ENCODE results near the gene TBXAS1. TPM values are rescaled to one million over a fixed set of nuclear protein-coding genes. Genes with fewer than 3 reads are reported as not detected.

The TBXAS1 gene
- total and polyA plus RNA-seq, 2 of the 8 experiments (the other 6 are each of a cell fraction or from before 2014, with no cell fraction given), result 0.86 to 2.1 TPM

DNA sequence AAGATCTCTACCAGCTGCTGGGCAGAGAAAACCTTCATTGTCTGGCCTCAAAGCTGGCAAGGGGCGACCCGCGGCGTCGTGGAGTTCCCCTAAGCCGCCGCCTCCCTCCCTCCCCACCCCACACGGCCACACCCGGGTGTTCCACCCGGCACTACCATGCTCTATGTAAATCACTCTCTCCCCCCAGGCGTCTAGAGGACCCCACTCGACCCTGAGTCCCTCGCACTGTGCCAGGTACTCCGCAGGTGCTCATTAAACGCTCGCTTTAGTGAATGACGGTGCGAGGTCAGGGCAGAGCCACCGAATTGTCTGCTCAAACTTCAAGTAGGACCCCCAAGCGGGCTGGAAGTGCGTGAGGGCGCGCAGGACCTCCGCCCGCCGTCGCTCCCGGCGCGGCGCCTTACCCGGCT is 233.1 kb downstream of the TBXAS1 start:
- H3K27ac ChIP-seq (ENCODE audit: low read depth, low read length), result no peak overlapping the region
- CTCF ChIA-PET (ENCODE audit: partially characterized antibody), result interaction anchor here (1.3 kb wide), 1 partner anchor 17 kb away, joined by 4 read pairs; no protein-coding TSS in a partner anchor

More for the DNA sequence above, 233.1 kb downstream of the TBXAS1 start:
- Histone ChIP-seq H2BK12ac (ENCODE audit: low read depth, low read length) (no peak overlapping the region), H3K4me2 (ENCODE audit: insufficient read depth in 1 of 2, low read depth in 2 of 2, low read length in 2 of 2) (peak overlapping the region; percentile 68 to 77), H3K79me1 (ENCODE audit: low read depth, low read length) (no peaks in the 10 kb centered on the region), H3K23ac (ENCODE audit: insufficient read length) (no peak overlapping the region), H3K9ac (replicated peaks in 1 of 4; ENCODE audit: extremely low read depth in 1 of 4, low read depth in 3 of 4, low read length in 3 of 4) (peak overlapping the region in 2 of 4 experiments; percentile 54 to 76; a peak in 4 of 7 replicates), H2AFZ (ENCODE audit: low read length) (no peak overlapping the region), H2BK15ac (ENCODE audit: low read length) (no peak overlapping the region), H4K20me1 (replicated peaks in 1 of 2; ENCODE audit: control insufficient read depth in 1 of 2, insufficient read depth in 2 of 2, low read length in 2 of 2) (no peaks in the 10 kb centered on the region), H2BK20ac (ENCODE audit: low read length) (no peak overlapping the region), H3K79me2 (ENCODE audit: control insufficient read depth in 1 of 2, insufficient read depth in 2 of 2, low read length in 2 of 2) (no peaks in the 10 kb centered on the region), H3K23me2 (ENCODE audit: low read depth, low read length) (peaks cover 5% of the 10 kb centered on the region; the same call in 1 of the 2 replicates), H4K91ac (replicated peaks; ENCODE audit: insufficient read length, low read length) (no peak overlapping the region), H3K36me3 (ENCODE audit: control insufficient read depth in 2 of 4, insufficient read depth in 4 of 4, low read length in 3 of 4) (no peaks in the 10 kb centered on the region), H3K14ac (ENCODE audit: insufficient read length) (no peak overlapping the region), H3K4ac (replicated peaks; ENCODE audit: insufficient read length, low read depth, low read length) (peak overlapping the region; percentile 41), H3K56ac (replicated peaks; ENCODE audit: insufficient read length, low read depth, low read length) (no peak overlapping the region), H2AK5ac (ENCODE audit: low read depth, low read length) (no peak overlapping the region), H2BK120ac (replicated peaks; ENCODE audit: low read depth, low read length) (no peak overlapping the region), H4K5ac (ENCODE audit: insufficient read length, low read depth, low read length) (no peak overlapping the region), H3K4me3 (ENCODE audit: extremely low read depth in 1 of 4, insufficient read depth in 2 of 4, low read depth in 3 of 4, low read length in 4 of 4) (peak overlapping the region; percentile 53 to 66 (median 62)), H3K18ac (ENCODE audit: extremely low read depth, low read length) (no peak overlapping the region), H2BK5ac (ENCODE audit: low read depth, low read length) (no peak overlapping the region), H4K8ac (ENCODE audit: extremely low read depth, insufficient read depth, low read length) (peak overlapping the region; percentile 98), H3K4me1 (replicated peaks in 1 of 4; ENCODE audit: control insufficient read depth in 3 of 4, insufficient read depth in 4 of 4, low read length in 3 of 4) (peaks cover 0 to 2% (median 0%) of the 10 kb centered on the region in 4 experiments; a peak in 2 of 7 replicates), H3K27me3 (replicated peaks in 1 of 4; ENCODE audit: control insufficient read depth in 3 of 4, extremely low read depth in 1 of 4, insufficient read depth in 3 of 4, low read length in 3 of 4) (peaks cover 0 to 29% (median 24%) of the 10 kb centered on the region in 4 experiments; a peak in 6 of 7 replicates), H3K9me3 (ENCODE audit: insufficient read depth in 2 of 2, low read depth in 1 of 2, low read length in 1 of 2) (no peaks in the 10 kb centered on the region)
- DNase-seq (ENCODE audit: low read depth in 1 of 2, low spot score in 2 of 2) (peak in 1 of 2 experiments; percentile 51), FAIRE-seq (no peak)
- POLR2A ChIA-PET (ENCODE audit: partially characterized antibody), result interaction anchor here (0.6 to 1.0 kb wide), 2 partner anchors 17 to 20 kb away, joined by 4 read pairs; no protein-coding TSS in a partner anchor
- TF ChIP-seq, protein P1, sequence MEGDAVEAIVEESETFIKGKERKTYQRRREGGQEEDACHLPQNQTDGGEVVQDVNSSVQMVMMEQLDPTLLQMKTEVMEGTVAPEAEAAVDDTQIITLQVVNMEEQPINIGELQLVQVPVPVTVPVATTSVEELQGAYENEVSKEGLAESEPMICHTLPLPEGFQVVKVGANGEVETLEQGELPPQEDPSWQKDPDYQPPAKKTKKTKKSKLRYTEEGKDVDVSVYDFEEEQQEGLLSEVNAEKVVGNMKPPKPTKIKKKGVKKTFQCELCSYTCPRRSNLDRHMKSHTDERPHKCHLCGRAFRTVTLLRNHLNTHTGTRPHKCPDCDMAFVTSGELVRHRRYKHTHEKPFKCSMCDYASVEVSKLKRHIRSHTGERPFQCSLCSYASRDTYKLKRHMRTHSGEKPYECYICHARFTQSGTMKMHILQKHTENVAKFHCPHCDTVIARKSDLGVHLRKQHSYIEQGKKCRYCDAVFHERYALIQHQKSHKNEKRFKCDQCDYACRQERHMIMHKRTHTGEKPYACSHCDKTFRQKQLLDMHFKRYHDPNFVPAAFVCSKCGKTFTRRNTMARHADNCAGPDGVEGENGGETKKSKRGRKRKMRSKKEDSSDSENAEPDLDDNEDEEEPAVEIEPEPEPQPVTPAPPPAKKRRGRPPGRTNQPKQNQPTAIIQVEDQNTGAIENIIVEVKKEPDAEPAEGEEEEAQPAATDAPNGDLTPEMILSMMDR (IDR thresholded peaks at IDR 0.05; ENCODE audit: control extremely low read depth in 1 of 3, insufficient read depth in 1 of 3, low read depth in 1 of 3, low read length in 3 of 3), result no peak
- TF ChIP-seq TAF7 (optimal IDR thresholded peaks at IDR 0.05; ENCODE audit: borderline replicate concordance, low read depth, low read length), result no peak
- TF ChIP-seq, protein P2, sequence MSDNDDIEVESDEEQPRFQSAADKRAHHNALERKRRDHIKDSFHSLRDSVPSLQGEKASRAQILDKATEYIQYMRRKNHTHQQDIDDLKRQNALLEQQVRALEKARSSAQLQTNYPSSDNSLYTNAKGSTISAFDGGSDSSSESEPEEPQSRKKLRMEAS (IDR thresholded peaks at IDR 0.05), result 0 out of 2 replicates have a peak, but pooled peaks have one; percentile 34
- TF ChIP-seq EZH2 (IDR thresholded peaks at IDR 0.05; ENCODE audit: low read depth, low read length, severe bottlenecking), result peak; percentile 19
- WGBS, 2 experiments (ENCODE audit: extremely low coverage in 1 of 2, insufficient coverage in 1 of 2, insufficient read length in 1 of 2, insufficient replicate concordance in 2 of 2, low coverage in 1 of 2, low lambda C conversion rate in 2 of 2, missing lambda C conversion rate in 1 of 2), result 7% methylated on average over 22 of the region's 32 CpGs; no CpG with 5 or more reads in 1 of the 2 experiments

All from H1 (cell line).